Activated CD4-positive, alpha-beta T cell treated with anti-CD3 and anti-CD28 coated beads, Interleukin-2, Interleukin-4, amounts not matched to agents 100 ng/mL and 50 ng/mL, durations not matched to agents 16 hours and 8 hours (primary cell): Measurements from ENCODE around the gene FIGNL2.
"Not testable (repeated sequence)": the region's sequence is repeated elsewhere in the genome, so short reads cannot be mapped to it uniquely, and the experiment has no call there.

Experiments used
- DNase-seq: peaks from one replicate; pipeline ENCODE4 v3.0.0-alpha.2; 2020; ENCODE audit warnings: low spot score

FIGNL2 gene

GRCh38 chr12:51848326-51848727, at the start of gene FIGNL2:
Gene FIGNL2 (minus strand): TSS chr12:51848718. CDS start chr12:51822413, 26,305 bp downstream.
- DNase-seq, result no peak

GRCh38 chr12:51897181-51897580, 48.7 kb upstream of the FIGNL2 start:
- DNase-seq, result no peak

- DNase-seq, result no peak
These were observed 47.7 kb upstream of the FIGNL2 start for GRCh38 chr12:51896236-51896635.

- no peak for DNase-seq
These were observed 47.0 kb upstream of the FIGNL2 start for GRCh38 chr12:51895378-51896135.

GRCh38 chr12:51893786-51894185, 45.3 kb upstream of the FIGNL2 start:
- no peak for DNase-seq

- no peak for DNase-seq
These were observed 43.3 kb upstream of the FIGNL2 start for GRCh38 chr12:51891843-51892242.

- DNase-seq, result no peak
These were observed 42.1 kb upstream of the FIGNL2 start for GRCh38 chr12:51890511-51891171.

- no peak for DNase-seq
These were observed 41.6 kb upstream of the FIGNL2 start for GRCh38 chr12:51890133-51890464.

- no peak for DNase-seq
These were observed 41.0 kb upstream of the FIGNL2 start for GRCh38 chr12:51889216-51890132.

- no peak for DNase-seq
These were observed 40.0 kb upstream of the FIGNL2 start for GRCh38 chr12:51888316-51889215.

- DNase-seq, result no peak
These were observed 39.2 kb upstream of the FIGNL2 start, which contains the start of gene ANKRD33 for GRCh38 chr12:51887476-51888315. Gene ANKRD33 (plus strand): TSS chr12:51888103. CDS start chr12:51888187, 84 bp downstream.

- DNase-seq, result peak; percentile 66
These were observed 37.6 kb upstream of the FIGNL2 start for GRCh38 chr12:51886021-51886710.

GRCh38 chr12:51885294-51886020, 36.9 kb upstream of the FIGNL2 start:
- DNase-seq, result not testable (repeated sequence)

- DNase-seq, result no peak
These were observed 36.2 kb upstream of the FIGNL2 start for GRCh38 chr12:51884676-51885229.

GRCh38 chr12:51883998-51884675, 35.6 kb upstream of the FIGNL2 start:
- DNase-seq, result no peak

- DNase-seq, result no peak
These were observed 34.8 kb upstream of the FIGNL2 start for GRCh38 chr12:51883295-51883694.

GRCh38 chr12:51879102-51879501, 30.6 kb upstream of the FIGNL2 start:
- no peak for DNase-seq

- DNase-seq, result no peak
These were observed 26.0 kb upstream of the FIGNL2 start for GRCh38 chr12:51874486-51874885.
